ENCODE results near the gene SH3BP4. TPM values are rescaled to one million over a fixed set of nuclear protein-coding genes. Genes with fewer than 3 reads are reported as not detected.

Gene SH3BP4
- total RNA-seq, 1 donor from 2014 or later, result 67.6 TPM

- H3K4me3 ChIP-seq (ENCODE audit: low read depth, low read length), result no peak overlapping the region
- no peak for TF ChIP-seq CTCF (conservative IDR thresholded peaks at IDR 0.05; ENCODE audit: low read depth, low read length)
Measured at GRCh38 chr2:234929002-234929401, 22.8 kb upstream of the SH3BP4 start.

GRCh38 chr2:234930397-234930796 is 21.4 kb upstream of the SH3BP4 start:
- H3K4me3 ChIP-seq (ENCODE audit: low read depth, low read length), result no peak overlapping the region
- DNase-seq (ENCODE audit: low read depth), result no peak
- no peak for TF ChIP-seq CTCF (conservative IDR thresholded peaks at IDR 0.05; ENCODE audit: low read depth, low read length)

More at GRCh38 chr2:234929002-234929401, 22.8 kb upstream of the SH3BP4 start:
- DNase-seq (ENCODE audit: low read depth), result no peak

GRCh38 chr2:234931371-234931770 is 20.4 kb upstream of the SH3BP4 start:
- TF ChIP-seq CTCF (conservative IDR thresholded peaks at IDR 0.05; ENCODE audit: low read depth, low read length), result no peak
- H3K4me3 ChIP-seq (ENCODE audit: low read depth, low read length), result no peak overlapping the region
- DNase-seq (ENCODE audit: low read depth), result no peak

- DNase-seq (ENCODE audit: low read depth), result no peak
- no peak for TF ChIP-seq CTCF (conservative IDR thresholded peaks at IDR 0.05; ENCODE audit: low read depth, low read length)
- H3K4me3 ChIP-seq (ENCODE audit: low read depth, low read length), result no peak overlapping the region
Measured at GRCh38 chr2:234932591-234933168, 19.1 kb upstream of the SH3BP4 start.

- no peak overlapping the region for H3K4me3 ChIP-seq (ENCODE audit: low read depth, low read length)
- no peak for DNase-seq (ENCODE audit: low read depth)
- no peak for TF ChIP-seq CTCF (conservative IDR thresholded peaks at IDR 0.05; ENCODE audit: low read depth, low read length)
Measured at GRCh38 chr2:234935311-234935710, 16.5 kb upstream of the SH3BP4 start.

- no peak overlapping the region for H3K4me3 ChIP-seq (ENCODE audit: low read depth, low read length)
- no peak for TF ChIP-seq CTCF (conservative IDR thresholded peaks at IDR 0.05; ENCODE audit: low read depth, low read length)
- DNase-seq (ENCODE audit: low read depth), result no peak
Measured at GRCh38 chr2:234939576-234939975, 12.2 kb upstream of the SH3BP4 start.

GRCh38 chr2:234939996-234940395 is 11.8 kb upstream of the SH3BP4 start:
- no peak overlapping the region for H3K4me3 ChIP-seq (ENCODE audit: low read depth, low read length)
- TF ChIP-seq CTCF (conservative IDR thresholded peaks at IDR 0.05; ENCODE audit: low read depth, low read length), result no peak
- no peak for DNase-seq (ENCODE audit: low read depth)

Measured in epithelial cell of proximal tubule (primary cell).